NCI-H2227 treated with DMSO at 0.1 percent for 48 hours (cell line): ENCODE results near the gene PARVG.

Experiments used
- DNase-seq: peaks from one replicate; lab custom pipeline; 2025; lab: John Stamatoyannopoulos, UW

PARVG gene

DNA sequence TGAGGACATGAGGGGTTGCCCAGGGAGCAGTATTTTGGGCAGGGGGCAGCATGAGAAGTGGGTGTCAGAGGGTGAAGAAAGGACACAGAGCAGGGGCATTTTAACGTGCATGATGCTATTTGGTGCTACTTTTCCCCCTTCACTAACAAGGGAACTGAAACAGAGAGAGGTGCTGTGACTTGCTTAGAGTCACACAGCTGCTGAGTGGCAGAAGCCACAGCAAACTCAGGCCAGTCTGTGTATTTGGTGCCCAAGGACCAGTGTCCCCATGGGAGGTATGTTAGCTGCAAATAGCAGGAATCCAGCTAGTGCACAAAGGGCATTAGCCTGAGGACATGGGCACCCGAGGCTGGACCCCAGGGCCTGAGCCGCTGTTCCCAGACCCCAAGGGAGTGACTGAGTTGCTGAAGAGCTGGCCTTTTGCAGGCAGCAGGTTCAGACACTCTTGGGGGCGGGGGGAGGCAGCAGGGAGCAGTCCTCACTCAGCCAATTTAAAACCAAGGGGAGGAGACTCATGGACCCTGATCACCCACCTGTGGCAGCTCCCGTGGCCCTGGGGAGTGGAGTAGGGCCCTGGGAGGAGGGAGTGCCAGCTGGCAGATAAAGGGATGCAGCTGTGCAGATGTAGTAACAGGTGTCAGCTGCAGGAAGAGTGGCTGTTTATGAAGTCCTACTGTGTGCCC, 14.6 kb downstream of the PARVG start:
- DNase-seq = no peak

DNA sequence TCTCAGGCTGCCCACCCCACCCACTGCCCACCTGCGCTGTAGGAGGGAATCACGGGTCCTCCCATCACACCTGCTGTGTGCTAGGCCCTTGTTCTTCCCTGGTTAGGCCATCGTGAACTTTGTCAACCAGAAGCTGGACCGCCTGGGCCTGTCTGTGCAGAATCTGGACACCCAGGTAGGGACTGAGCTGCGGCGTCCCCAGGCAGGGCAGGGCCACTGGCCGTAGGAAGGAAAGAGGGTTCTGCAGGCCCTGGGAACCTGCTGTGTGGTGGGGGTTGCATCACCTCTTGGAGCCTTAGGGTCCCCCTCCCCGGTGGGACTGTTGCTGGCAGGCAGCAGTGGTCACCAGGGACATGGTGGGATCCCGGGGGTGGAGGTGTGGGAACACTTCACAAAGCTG, 15.5 kb downstream of the PARVG start:
- DNase-seq = no peak

DNA sequence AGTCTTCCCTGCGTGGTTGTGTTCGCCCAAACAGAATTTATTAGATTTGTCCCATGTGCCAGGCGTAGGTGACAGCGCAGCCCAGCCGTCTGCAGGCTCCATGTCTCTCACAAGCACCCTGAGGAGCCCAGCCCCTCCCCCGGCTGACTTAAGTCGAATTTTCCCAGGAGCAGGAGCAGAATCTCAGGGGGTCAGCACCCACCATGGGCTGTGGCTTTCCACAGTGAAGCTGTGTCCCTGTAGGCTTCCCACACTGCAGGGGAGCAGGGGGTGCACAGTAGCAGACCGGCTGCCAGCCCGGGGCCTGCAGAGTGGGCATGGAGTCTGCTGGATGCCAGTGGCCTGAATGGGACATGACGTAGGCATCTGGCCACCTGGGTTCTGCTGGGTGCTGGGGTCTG, 16.0 kb downstream of the PARVG start:
- no peak for DNase-seq

DNA sequence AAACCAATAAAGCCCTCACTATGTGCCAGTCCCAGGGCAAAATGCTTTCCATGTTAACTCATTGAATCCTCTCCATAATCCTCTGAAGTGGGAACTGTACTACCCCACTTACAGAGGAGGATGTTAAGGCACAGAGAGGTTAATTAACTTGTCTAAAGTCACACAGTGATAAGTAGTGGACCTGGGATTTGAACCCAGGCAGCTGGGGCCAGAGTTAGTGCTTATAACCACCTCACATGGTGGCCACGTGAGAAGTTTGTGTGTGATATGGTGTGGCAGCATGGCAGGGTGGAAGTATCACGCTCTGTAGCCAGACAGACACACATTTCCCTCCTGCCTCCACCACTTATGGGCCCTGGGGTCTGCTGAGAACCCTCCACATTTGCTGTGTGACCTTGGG, 16.5 kb downstream of the PARVG start:
- no peak for DNase-seq

DNA sequence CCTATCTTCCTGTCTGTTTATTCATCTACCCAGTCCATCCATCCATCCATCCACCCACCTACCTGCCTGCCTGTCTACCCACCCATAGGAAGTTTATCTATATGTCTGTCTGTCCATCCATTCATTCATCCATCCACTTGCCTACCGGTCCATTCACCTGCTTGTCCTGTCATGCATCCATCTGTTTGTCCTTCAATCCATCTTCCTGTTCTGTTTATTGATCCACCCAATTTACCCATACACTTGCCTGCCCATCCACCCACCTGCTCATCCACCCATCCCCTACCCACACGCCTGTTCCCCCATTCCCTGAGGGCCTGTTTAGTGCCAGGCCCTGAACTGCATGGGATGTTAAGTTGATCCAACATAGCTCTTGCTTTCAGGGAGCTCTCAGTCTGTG, 18.4 kb downstream of the PARVG start:
- no peak for DNase-seq

DNA sequence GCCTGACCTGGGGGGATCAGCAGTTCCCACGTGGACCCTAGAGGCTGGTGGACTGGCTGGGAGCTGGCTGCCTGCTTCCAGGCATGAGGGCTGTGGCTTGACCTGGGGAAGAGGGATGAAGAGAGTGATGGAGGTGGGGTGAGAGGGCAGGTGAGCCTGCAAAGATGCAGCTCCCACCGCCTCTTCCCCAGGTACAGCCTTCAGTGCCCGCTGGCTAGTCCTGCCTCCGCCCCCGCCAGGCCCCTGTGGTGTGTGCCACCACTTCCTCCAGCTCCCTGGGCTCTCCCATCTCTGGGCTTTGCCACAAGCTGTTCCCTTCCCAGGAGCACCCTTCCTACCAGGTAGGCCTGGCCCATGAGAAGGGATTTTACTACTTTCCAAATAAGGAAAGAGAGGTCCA, 19.1 kb downstream of the PARVG start:
- no peak for DNase-seq

DNA sequence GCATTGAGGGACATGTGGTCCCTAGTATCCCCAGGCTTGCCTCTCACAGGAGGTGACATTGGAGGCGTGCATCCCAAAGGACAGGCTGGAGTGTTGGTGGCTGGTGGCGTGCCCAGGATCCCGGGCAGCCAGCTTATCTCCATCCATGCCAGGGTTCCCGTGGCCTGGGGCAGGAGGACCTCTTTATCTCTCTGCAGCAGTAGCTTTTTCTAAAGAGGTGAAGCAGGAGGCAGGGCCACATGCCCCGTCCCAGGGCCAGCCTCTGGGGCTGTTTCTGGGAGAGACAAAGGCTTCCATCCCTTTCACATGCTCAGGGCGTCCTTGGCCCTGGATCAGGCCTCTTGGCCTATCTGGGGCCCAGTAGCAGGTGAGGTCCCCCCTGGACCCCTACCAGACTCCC, 19.7 kb downstream of the PARVG start:
- DNase-seq = no peak

DNA sequence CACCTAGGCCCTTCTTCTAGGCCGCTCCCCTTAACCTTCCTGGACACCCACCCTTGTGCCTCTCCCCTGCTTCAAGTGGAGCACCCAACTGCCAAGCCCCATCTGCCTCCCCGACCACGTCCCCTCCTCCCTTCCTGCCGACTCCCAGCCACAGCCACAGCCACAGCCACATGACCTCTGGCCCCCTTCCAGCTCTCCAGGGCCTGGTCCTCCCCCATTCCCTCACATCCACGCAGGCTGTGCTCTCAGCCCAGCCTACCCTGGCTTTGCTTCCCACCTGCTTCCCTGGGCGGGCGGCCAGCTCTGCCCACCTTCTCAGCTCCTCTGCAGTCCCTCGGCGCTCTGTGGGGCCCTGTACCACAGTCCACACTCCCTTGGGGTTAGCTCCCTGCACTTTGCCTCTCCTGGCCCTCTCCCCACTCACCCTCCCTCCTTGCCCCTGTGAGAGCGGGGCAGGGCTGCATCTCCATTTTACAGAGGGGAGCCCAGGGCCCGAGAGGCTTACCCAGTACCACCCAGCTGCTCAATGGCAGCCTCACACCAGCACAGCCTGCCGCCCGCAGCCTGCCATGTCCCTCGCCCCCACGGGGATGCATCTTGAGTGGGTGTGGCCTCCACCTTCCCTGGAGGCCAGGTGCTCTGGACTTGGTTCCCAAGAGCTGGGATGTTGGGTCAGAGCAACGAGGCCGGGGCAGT, 20.3 kb downstream of the PARVG start:
- no peak for DNase-seq

DNA sequence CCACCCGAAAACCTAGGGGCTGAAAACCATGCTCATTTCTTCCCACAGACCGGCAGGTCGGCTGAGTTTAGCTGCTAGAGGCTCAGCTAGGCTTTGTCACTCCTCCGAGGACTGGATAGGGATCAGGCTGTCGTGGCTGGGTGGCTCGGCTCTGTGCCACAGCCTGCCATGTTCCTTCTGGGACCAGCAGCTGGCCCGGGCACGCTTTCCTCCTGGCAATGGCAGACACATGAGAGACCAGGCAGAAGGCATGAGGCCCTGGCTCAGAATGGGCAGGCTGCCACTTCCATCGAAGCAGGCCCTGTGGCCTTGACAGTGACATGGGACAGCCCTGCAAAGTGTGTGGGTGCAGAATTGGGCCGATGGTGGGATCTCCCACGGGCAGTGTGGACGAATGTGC, 20.9 kb downstream of the PARVG start:
- DNase-seq = no peak

DNA sequence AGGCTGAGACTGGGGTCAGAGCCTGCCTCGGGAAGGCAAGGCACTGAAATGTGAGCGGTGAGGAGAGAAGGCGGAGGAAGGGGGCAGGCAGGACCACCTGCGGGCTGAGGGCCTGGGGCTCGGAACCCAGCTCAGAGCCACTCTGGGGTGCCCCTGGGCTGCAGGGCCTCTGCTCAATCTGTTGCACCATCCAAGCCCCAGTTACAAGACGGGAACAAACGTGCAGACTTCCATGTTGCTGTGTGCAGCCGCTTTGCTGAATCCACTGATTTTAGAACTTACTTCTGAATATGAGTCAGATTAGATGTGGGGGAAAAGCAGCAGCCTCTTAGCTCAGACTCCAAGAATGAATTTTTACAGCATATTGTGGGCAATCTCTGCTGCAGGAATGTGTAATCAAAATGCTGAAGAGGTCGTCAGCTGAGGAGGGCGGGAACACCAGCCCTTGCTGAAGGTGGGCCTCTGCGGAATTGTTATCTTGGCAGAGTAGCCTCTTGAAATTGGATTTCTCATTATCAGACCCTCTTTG, 21.6 kb downstream of the PARVG start:
- peak; percentile 4 for DNase-seq

DNA sequence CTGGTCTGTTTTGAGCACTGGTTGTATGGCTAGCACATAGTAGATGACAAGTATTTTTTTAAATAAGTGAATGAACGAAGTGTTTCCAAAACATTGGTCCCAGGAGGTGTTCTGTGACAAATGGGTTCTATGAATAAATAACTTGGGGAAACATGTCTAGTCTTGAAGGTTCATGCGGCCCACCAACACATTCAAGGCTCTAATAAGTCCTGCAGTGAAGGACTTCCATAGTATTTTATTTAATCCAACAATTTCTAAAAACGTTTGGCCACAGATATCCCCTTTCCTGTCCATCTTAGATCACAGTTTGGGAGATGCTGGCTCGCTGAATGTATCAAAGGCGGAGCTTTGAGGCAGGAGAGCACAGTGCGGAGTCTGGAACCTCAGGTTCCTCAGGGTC, 22.5 kb downstream of the PARVG start:
- DNase-seq = no peak

DNA sequence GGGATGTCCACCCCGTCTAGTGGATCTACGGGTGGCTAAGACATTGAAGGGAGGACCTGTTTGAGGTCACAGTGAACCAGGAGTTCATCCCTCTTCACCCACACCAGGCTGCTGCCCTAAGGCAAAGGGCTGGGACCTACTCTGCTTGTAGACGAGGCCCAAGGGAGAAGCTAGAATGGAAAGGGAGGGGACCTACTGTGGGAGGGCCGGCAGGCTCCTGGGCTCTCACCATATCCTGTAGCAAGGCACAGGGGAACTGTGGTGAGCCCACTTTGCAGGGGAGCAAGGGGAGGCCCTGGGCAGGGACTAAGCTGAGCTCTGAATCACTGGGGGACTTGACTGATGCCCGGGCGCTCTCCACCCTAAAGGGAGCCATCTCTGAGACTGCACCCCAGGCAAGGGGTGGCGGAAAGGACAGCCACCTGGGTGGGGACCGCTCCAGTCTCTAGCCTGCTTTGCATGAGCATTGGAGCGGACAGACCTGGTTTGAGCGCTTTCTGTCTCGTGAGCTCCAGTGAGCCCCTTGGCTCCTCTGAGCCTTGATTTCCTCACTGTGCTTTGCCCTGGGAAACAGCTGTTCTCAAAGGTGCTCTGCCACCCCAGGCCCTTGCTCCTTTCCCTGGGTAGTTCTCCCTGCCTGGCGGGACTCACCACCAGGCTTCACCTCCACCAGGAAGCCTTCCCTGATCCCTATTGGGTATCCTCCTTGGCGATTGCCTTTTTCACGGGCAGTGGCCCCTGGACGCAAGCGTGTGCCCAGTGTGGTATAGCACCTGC, 24.2 kb downstream of the PARVG start:
- no peak for DNase-seq

DNA sequence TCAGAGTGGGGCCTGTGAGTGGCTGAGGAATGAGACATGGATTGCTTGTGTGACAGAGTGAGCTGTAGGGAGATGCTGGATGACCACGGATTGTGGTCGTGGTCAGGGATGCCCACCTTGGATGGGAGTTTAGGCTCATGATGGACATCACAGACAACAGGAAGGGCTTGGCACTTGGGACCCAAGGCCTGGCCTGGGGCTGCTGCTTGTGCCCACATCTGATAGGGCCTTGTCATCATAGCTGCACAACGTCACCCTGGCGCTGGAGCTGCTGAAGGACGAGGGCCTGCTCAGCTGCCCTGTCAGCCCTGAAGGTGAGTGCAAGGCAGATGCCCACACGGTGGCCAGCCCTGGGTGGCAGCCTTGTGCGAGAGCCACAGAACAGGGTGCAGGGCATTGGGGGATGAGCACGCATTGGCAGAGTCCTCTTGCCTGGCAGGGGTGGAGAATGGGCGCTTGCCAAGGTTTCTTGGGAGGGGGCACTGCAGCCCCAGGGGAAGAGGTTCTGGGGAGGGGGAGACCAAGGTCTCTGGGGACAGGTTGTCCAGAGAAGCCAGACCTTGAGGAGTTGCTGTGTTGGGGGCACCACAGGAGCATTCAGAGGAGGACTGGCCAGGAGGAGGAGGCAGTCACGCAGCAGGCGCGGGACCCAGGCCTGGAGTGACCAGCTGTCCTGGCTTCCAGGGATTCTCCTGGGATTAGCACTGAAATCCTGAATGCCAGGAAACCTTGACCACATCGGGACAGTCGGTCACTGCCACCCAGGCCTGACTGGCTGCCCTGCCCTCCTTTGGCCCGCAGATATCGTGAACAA, 25.0 kb downstream of the PARVG start:
- no peak for DNase-seq

DNA sequence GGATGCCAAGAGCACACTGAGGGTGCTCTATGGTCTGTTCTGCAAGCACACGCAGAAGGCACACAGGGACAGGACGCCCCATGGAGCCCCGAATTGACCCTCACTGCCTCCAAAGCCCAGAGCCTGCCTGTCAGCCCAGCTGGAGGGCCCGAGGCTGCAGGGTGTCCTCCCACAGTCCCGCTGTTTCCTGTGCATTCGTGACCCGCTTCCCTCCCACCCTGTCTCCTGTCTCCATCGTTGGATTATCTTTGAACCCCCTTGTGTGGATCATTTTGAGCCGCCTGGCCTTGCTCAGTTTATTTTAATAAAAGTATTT, 25.6 kb downstream of the PARVG start:
- no peak for DNase-seq

DNA sequence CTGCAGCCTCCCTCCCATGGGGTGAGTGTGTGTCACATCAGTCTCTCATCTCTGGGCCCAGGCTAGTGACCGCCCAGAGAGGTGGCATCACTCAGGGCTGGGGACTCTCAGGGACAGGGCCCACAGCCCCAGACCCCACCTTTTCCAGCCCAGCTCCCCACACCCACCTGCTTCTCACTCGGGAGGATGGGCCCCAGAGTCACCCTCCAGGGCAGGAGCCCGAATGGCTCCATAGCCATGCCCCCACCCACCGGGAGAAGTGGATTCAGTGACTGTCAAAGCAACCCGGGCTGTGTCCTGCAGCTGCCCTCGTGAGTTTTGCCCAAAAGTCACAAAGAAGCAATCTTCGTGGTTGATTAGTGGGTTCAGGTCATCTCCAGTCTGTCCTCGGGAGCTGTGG, 26.0 kb downstream of the PARVG start:
- no peak for DNase-seq

DNA sequence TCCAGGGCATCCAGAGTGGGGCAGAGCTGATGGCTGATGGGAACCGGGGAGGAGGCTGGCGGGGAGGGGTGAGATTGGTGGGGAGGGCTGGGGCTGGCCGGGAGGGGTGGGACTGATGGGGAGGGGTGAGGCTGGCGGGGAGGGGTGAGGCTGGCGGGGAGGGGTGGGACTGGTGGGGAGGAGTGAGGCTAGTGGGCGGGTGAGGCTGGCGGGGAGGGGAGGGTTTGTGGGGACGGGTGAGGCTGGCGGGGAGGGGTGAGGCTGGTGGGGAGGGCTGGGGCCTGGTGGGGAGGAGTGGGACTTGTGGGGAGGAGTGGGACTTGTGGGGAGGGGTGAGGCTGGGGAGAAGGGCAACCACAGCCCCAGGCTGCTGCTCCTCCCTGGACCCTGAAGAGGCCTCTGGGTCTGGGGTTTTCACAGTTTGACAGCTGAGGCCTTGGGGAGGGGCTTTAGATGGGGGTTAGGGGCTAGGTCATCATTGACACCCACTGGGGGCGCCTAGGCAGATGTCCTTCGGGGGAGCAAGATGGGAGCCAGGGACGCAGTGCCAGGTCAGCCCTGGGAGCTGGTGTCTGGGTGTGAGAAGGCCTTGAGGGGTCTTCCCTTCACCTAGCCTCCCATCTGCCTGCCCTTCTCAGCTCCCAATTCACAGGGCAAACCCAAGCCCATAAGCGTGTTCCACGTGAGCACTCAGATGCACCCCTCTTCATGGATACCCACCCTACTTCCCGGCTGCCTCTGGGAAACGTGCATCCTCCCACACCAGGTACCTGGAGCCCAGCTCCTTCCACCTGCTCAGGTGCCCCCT, 26.7 kb downstream of the PARVG start:
- no peak for DNase-seq

DNA sequence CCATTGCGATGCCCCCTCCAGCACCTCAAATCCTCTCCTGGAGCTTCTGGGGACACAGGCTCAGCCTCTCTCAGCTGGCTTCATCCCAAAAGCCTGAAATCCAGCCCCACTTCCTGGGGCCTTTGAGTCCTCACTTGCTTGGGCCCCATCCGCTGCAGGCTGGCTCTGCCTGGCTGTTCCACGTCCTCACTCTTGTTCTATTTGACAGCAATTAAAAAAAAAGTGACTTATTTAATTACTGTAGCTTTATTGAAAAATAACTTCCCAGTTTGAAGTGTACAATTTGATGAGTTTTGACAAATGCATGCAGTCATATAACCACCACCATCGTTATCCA, 27.2 kb downstream of the PARVG start:
- no peak for DNase-seq

DNA sequence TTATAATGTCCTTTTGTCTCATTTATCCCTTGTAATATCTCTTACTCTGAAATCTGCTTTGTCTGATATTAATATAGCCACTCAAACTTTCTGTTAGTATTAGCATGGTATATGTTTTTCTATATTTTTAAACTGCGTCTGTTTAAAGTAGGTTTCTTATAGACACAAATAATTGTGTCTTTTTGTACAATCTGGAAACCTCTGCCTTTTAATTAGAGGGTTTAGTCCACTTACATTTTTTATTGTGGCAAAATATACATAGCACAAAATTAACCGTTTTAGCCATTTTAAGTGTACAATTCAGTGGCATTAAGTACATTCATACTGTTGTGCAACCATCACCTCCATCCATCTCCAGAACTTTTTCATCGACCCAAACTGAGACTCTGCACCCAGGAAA, 28.6 kb downstream of the PARVG start:
- no peak for DNase-seq

DNA sequence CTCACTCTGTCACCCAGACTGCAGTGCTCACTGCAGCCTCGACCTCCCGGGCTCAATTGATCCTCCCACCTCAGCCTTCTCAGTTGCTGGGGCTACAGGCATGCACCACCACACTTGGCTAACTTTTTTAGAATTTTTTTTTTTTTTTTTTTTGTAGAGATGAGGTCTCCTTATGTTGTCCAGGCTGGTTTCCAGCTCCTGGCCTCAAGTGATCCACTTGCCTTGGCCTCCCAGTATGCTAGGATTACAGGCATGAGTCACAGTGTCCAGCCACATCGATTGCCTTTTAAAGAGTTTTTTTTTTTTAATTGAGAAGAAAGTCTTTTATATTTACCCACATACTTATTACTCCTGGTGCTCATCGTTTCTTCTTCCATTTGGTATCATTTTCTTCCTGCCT, 30.0 kb downstream of the PARVG start:
- no peak for DNase-seq

DNA sequence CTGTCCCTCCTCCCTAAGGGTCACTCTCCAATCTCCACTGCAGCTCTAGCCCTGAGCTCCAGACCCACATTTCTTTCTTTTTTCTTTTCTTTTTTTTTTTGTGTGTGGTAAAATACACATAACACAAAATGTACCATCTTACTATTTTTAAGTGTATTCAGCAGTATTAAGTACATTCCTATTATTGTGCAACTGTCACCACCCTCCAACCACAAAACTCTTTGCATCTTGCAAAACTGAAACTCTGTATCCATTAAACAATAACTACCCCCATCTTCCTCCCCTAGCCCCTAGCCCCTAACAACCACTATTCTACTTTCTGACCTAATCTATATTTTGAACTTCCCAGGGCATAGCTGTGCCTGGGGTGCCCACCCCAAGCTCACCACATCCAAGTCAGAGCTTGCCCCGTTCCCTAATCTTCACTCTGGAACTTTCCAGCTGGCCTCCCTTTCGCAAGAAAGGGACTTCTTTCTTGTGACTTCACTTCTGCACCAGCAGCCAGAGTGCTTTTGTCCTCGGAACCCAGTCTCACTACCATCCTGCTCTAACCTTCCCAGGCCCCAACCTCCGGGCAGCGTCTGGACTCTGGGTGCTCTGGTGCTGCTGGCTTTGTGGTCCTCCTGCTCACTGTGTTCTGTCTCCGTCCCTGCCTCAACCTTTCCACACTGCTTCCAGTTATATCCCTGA, 30.7 kb downstream of the PARVG start:
- no peak for DNase-seq
